GM10248 (cell line): ENCODE results near the gene TBC1D23.

Source experiments
- CTCF ChIA-PET: fragments of 300-600 bp; sonication (Branson Sonifier 250); formaldehyde crosslinking; extraction: SDS; loops from one replicate; lab custom pipeline; 2021; ENCODE audit warnings: antibody characterized with exemption; lab: Yijun Ruan, JAX
- POLR2A ChIA-PET: fragments of 350-650 bp; sonication (Branson Sonifier 250); formaldehyde crosslinking; extraction: SDS; loops from one replicate; lab custom pipeline; 2020; ENCODE audit warnings: antibody characterized with exemption; lab: Yijun Ruan, JAX
- DNase-seq: peaks from one replicate; pipeline ENCODE4 v3.0.0; 2012; ENCODE audit errors: extremely low spot score
- CTCF ChIP-seq: IDR thresholded peaks from 2 replicates; pipeline ENCODE4 v1.5.1; 2012; ENCODE audit warnings: mild to moderate bottlenecking, low read depth; ENCODE audit errors: extremely low read depth, missing control alignments, control extremely low read depth

TBC1D23 gene

GRCh38 chr3:100278910-100279309 is 18.1 kb downstream of the TBC1D23 start:
- ChIA-PET CTCF (interaction anchor here (1.2 to 1.4 kb wide), 2 partner anchors 8 to 15 kb away, joined by 3 to 6 read pairs; no protein-coding TSS in a partner anchor), POLR2A (interaction anchor here (0.7 kb wide), 1 partner anchor 174 kb away, joined by 6 read pairs; no protein-coding TSS in a partner anchor)
- DNase-seq: no peak
- TF ChIP-seq CTCF: no peak

GRCh38 chr3:100288288-100288894 is 27.6 kb downstream of the TBC1D23 start:
- CTCF ChIA-PET: no interaction called here
- DNase-seq: no peak
- POLR2A ChIA-PET: no interaction called here
- no peak for TF ChIP-seq CTCF

GRCh38 chr3:100289339-100289738 is 28.5 kb downstream of the TBC1D23 start:
- CTCF ChIA-PET: interaction anchor here (0.7 kb wide), 1 partner anchor 8 kb away, joined by 3 read pairs; no protein-coding TSS in a partner anchor
- DNase-seq: no peak
- POLR2A ChIA-PET: no interaction called here
- TF ChIP-seq CTCF: no peak

GRCh38 chr3:100295089-100295488 is 34.3 kb downstream of the TBC1D23 start:
- POLR2A ChIA-PET: no interaction called here
- no peak for TF ChIP-seq CTCF
- DNase-seq: no peak
- CTCF ChIA-PET: interaction anchor here (1.1 kb wide), 1 partner anchor 78 kb away, joined by 3 read pairs; no protein-coding TSS in a partner anchor

- ChIA-PET POLR2A (no interaction called here), CTCF (interaction anchor here (1.7 kb wide), 1 partner anchor 19 kb away, joined by 6 read pairs; no protein-coding TSS in a partner anchor)
- no peak for DNase-seq
- no peak for TF ChIP-seq CTCF
Measured at GRCh38 chr3:100297784-100298183, 37.0 kb downstream of the TBC1D23 start.

- ChIA-PET CTCF (interaction anchor here (1.5 to 1.7 kb wide), 2 partner anchors 18 to 164 kb away, joined by 6 read pairs; no protein-coding TSS in a partner anchor), POLR2A (no interaction called here)
- DNase-seq: no peak
- TF ChIP-seq CTCF: no peak
Measured at GRCh38 chr3:100299016-100299415, 38.2 kb downstream of the TBC1D23 start.

- DNase-seq: no peak
Measured at GRCh38 chr3:100306695-100307094, 45.9 kb downstream of the TBC1D23 start.

More at GRCh38 chr3:100306695-100307094, 45.9 kb downstream of the TBC1D23 start:
- ChIA-PET CTCF (interaction anchor here (1.0 to 1.6 kb wide), 2 partner anchors 10 to 14 kb away, joined by 3 to 6 read pairs; no protein-coding TSS in a partner anchor), POLR2A (no interaction called here)
- no peak for TF ChIP-seq CTCF
